IPS-NIHi11 (cell line): ENCODE measurements around the gene CDC5L.
"Not testable (repeated sequence)": the region's sequence is repeated elsewhere in the genome, so short reads cannot be mapped to it uniquely, and the experiment has no call there.

Source experiments
- DNase-seq: peaks from one replicate; pipeline ENCODE4 v3.0.0; 2012; ENCODE audit warnings: mixed read lengths, low spot score

The CDC5L gene

GRCh38 chr6:44415449-44415848 is 27.9 kb downstream of the CDC5L start:
- DNase-seq = no peak

- no peak for DNase-seq
These were observed 28.5 kb downstream of the CDC5L start for GRCh38 chr6:44415873-44416502.

GRCh38 chr6:44422531-44422930 is 35.0 kb downstream of the CDC5L start:
- DNase-seq = no peak

GRCh38 chr6:44423306-44423705 is 35.8 kb downstream of the CDC5L start:
- DNase-seq = no peak

GRCh38 chr6:44425951-44426350 is 38.4 kb downstream of the CDC5L start:
- no peak for DNase-seq

- no peak for DNase-seq
These were observed 41.2 kb downstream of the CDC5L start for GRCh38 chr6:44428682-44429081.

GRCh38 chr6:44430326-44430725 is 42.8 kb downstream of the CDC5L start:
- DNase-seq = no peak

GRCh38 chr6:44431118-44431725 is 43.7 kb downstream of the CDC5L start:
- DNase-seq = peak; percentile 72

- no peak for DNase-seq
These were observed 44.7 kb downstream of the CDC5L start for GRCh38 chr6:44432227-44432626.

- no peak for DNase-seq
These were observed 45.2 kb downstream of the CDC5L start for GRCh38 chr6:44432726-44433125.

- no peak for DNase-seq
These were observed 48.0 kb downstream of the CDC5L start for GRCh38 chr6:44435500-44435899.

- no peak for DNase-seq
These were observed 51.3 kb downstream of the CDC5L start for GRCh38 chr6:44438827-44439226.

- no peak for DNase-seq
These were observed 52.0 kb downstream of the CDC5L start for GRCh38 chr6:44439270-44440045.

GRCh38 chr6:44441091-44441855 is 53.8 kb downstream of the CDC5L start:
- DNase-seq = no peak

GRCh38 chr6:44442236-44442635 is 54.7 kb downstream of the CDC5L start:
- DNase-seq = no peak

- DNase-seq = no peak
These were observed 55.4 kb downstream of the CDC5L start for GRCh38 chr6:44442833-44443444.

GRCh38 chr6:44444853-44445252 is 57.3 kb downstream of the CDC5L start:
- DNase-seq = no peak

- no peak for DNase-seq
These were observed 59.3 kb downstream of the CDC5L start for GRCh38 chr6:44446626-44447300.

GRCh38 chr6:44449181-44449580 is 61.7 kb downstream of the CDC5L start:
- DNase-seq = not testable (repeated sequence)

GRCh38 chr6:44451803-44452695 is 64.5 kb downstream of the CDC5L start:
- no peak for DNase-seq
